Measurements from ENCODE around the gene NUDT3. TPM values are rescaled to one million over a fixed set of nuclear protein-coding genes. Genes with fewer than 3 reads are reported as not detected.

The NUDT3 gene
- total and polyA plus RNA-seq, 9 of the 15 experiments (the other 6 are each of a cell fraction or from before 2014, with no cell fraction given), result 5.4 to 81.2 (median 56.4) TPM

DNA sequence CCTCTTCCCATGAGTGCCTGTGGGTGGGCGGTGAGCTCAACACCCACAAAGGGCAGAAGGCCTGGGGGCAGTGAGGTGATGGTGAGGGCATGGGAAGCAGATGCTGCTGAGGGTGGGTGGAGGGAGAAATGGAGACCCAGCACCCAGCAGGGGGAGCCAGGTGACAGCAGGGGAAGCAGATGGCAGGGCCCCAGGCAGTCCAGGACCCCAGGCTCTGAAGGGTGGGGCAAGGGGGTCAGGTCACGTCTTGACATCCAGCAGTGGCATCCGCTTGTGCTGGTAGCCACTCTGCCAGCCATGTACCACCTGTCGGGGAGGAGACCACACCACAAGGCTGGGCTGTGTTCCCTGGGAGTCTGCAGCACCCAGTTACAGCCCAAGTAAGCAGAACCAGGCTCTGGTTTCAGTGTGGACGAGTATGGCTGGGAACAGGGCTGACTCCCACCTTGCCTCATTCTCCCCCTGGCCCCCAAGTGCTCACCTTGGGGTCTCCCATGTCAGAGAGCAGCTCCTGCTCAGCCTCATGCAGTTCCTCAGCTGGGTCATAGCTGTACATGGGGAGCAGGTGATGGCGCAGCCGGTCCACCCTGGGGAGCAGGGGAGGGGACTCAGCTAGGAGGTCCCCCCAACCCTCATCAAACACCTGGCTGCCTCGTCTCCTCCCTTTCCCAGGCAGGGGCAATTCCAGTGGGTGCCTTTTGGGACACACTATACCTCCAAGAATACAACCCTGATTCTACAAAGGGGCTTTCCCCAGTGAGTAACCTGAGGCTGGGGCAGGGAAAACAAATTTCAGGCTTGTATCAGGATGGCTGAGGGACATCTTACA, 145.7 kb downstream of the NUDT3 start (continued):
- no peak for TF ChIP-seq HNRNPLL (IDR thresholded peaks at IDR 0.05; ENCODE audit: low read depth, low read length, poor library complexity, severe bottlenecking)
- TF ChIP-seq PHB2 (IDR thresholded peaks at IDR 0.05; ENCODE audit: low read depth), result no peak
- TF ChIP-seq, protein P1, sequence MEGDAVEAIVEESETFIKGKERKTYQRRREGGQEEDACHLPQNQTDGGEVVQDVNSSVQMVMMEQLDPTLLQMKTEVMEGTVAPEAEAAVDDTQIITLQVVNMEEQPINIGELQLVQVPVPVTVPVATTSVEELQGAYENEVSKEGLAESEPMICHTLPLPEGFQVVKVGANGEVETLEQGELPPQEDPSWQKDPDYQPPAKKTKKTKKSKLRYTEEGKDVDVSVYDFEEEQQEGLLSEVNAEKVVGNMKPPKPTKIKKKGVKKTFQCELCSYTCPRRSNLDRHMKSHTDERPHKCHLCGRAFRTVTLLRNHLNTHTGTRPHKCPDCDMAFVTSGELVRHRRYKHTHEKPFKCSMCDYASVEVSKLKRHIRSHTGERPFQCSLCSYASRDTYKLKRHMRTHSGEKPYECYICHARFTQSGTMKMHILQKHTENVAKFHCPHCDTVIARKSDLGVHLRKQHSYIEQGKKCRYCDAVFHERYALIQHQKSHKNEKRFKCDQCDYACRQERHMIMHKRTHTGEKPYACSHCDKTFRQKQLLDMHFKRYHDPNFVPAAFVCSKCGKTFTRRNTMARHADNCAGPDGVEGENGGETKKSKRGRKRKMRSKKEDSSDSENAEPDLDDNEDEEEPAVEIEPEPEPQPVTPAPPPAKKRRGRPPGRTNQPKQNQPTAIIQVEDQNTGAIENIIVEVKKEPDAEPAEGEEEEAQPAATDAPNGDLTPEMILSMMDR (IDR thresholded peaks at IDR 0.05 in 2 of 3, conservative IDR thresholded peaks at IDR 0.05 in 1 of 3; ENCODE audit: insufficient read depth in 2 of 3, low read depth in 1 of 3, low read length in 3 of 3), result peak; percentile 71 to 81 (median 72)
- no peak for TF ChIP-seq NFYB (IDR thresholded peaks at IDR 0.05; ENCODE audit: extremely low read depth, insufficient read length)
- no peak for TF ChIP-seq ZNF239 (CRISPR knock-in tag; IDR thresholded peaks at IDR 0.05)
- TF ChIP-seq FOS (IDR thresholded peaks at IDR 0.05; ENCODE audit: extremely low read depth, insufficient read length), result no peak
- TF ChIP-seq, protein P2, sequence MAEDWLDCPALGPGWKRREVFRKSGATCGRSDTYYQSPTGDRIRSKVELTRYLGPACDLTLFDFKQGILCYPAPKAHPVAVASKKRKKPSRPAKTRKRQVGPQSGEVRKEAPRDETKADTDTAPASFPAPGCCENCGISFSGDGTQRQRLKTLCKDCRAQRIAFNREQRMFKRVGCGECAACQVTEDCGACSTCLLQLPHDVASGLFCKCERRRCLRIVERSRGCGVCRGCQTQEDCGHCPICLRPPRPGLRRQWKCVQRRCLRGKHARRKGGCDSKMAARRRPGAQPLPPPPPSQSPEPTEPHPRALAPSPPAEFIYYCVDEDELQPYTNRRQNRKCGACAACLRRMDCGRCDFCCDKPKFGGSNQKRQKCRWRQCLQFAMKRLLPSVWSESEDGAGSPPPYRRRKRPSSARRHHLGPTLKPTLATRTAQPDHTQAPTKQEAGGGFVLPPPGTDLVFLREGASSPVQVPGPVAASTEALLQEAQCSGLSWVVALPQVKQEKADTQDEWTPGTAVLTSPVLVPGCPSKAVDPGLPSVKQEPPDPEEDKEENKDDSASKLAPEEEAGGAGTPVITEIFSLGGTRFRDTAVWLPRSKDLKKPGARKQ (CRISPR knock-in tag; IDR thresholded peaks at IDR 0.05), result no peak
- TF ChIP-seq, protein P3, sequence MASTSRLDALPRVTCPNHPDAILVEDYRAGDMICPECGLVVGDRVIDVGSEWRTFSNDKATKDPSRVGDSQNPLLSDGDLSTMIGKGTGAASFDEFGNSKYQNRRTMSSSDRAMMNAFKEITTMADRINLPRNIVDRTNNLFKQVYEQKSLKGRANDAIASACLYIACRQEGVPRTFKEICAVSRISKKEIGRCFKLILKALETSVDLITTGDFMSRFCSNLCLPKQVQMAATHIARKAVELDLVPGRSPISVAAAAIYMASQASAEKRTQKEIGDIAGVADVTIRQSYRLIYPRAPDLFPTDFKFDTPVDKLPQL (IDR thresholded peaks at IDR 0.05; ENCODE audit: extremely low read depth, insufficient read length), result no peak
- peak; percentile 54; the same call in 1 of the 2 replicates for TF ChIP-seq OTX1 (CRISPR knock-in tag; IDR thresholded peaks at IDR 0.05)
- no peak for TF ChIP-seq ZNF316 (IDR thresholded peaks at IDR 0.05)
- no peak for TF ChIP-seq ZC3H4 (CRISPR knock-in tag; IDR thresholded peaks at IDR 0.05; ENCODE audit: borderline replicate concordance)
- TF ChIP-seq, protein P4, sequence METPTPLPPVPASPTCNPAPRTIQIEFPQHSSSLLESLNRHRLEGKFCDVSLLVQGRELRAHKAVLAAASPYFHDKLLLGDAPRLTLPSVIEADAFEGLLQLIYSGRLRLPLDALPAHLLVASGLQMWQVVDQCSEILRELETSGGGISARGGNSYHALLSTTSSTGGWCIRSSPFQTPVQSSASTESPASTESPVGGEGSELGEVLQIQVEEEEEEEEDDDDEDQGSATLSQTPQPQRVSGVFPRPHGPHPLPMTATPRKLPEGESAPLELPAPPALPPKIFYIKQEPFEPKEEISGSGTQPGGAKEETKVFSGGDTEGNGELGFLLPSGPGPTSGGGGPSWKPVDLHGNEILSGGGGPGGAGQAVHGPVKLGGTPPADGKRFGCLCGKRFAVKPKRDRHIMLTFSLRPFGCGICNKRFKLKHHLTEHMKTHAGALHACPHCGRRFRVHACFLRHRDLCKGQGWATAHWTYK (CRISPR knock-in tag; IDR thresholded peaks at IDR 0.05), result no peak
- no peak for TF ChIP-seq YBX1 (IDR thresholded peaks at IDR 0.05)
- no peak for TF ChIP-seq NEUROD1 (IDR thresholded peaks at IDR 0.05; ENCODE audit: borderline replicate concordance, low read depth, low read length, partially characterized antibody)
- no peak for TF ChIP-seq TEAD2 (tag; IDR thresholded peaks at IDR 0.05)
- peak; percentile 64; the same call in 1 of the 2 replicates for TF ChIP-seq CBX1 (IDR thresholded peaks at IDR 0.05; ENCODE audit: low read depth)
- no peak for TF ChIP-seq FUS (optimal IDR thresholded peaks at IDR 0.05; ENCODE audit: low read depth, low read length)
- TF ChIP-seq BHLHE40 (IDR thresholded peaks at IDR 0.05; ENCODE audit: low read length), result no peak
- TF ChIP-seq CBX8 (IDR thresholded peaks at IDR 0.05; ENCODE audit: borderline replicate concordance, extremely low read depth, low read depth, low read length, poor library complexity, severe bottlenecking), result no peak
